ENCODE measurements around the gene SEMA6D.

SEMA6D gene

GRCh38 chr15:47689660-47690059, 27.6 kb upstream of the SEMA6D start:
- H3K9me3 ChIP-seq (ENCODE audit: control insufficient read depth, low read length) = no peaks in the 10 kb centered on the region
- H3K36me3 ChIP-seq (ENCODE audit: control insufficient read depth, insufficient read depth, low read length) = no peaks in the 10 kb centered on the region
- H3K4me1 ChIP-seq (ENCODE audit: control insufficient read depth, insufficient read depth, low read length, poor library complexity, severe bottlenecking) = no peaks in the 10 kb centered on the region
- WGBS, 2 experiments (ENCODE audit: insufficient coverage in 2 of 2) = 79 to 100% methylated on average over 1 to 3 of the region's 4 CpGs
- no peak overlapping the region for H3K4me3 ChIP-seq (ENCODE audit: extremely low read depth, insufficient read depth, low read length, poor library complexity, severe bottlenecking)
- H3K27ac ChIP-seq (ENCODE audit: low read depth, low read length, severe bottlenecking) = no peak overlapping the region

- Histone ChIP-seq H3K9me3 (ENCODE audit: control insufficient read depth, low read length) (no peaks in the 10 kb centered on the region), H3K4me1 (ENCODE audit: control insufficient read depth, insufficient read depth, low read length, poor library complexity, severe bottlenecking) (no peaks in the 10 kb centered on the region), H3K36me3 (ENCODE audit: control insufficient read depth, insufficient read depth, low read length) (no peaks in the 10 kb centered on the region), H3K4me3 (ENCODE audit: extremely low read depth, insufficient read depth, low read length, poor library complexity, severe bottlenecking) (no peak overlapping the region), H3K27ac (ENCODE audit: low read depth, low read length, severe bottlenecking) (no peak overlapping the region)
- WGBS, 2 experiments (ENCODE audit: insufficient coverage in 2 of 2) = 80% methylated on average over 1 of the region's 2 CpGs; no CpG with 5 or more reads in 1 of the 2 experiments
Observed at GRCh38 chr15:47691882-47692281, 25.4 kb upstream of the SEMA6D start.

GRCh38 chr15:47696351-47696750, 21.0 kb upstream of the SEMA6D start:
- H3K4me1 ChIP-seq (ENCODE audit: control insufficient read depth, insufficient read depth, low read length, poor library complexity, severe bottlenecking) = no peaks in the 10 kb centered on the region
- H3K4me3 ChIP-seq (ENCODE audit: extremely low read depth, insufficient read depth, low read length, poor library complexity, severe bottlenecking) = no peak overlapping the region
- H3K36me3 ChIP-seq (ENCODE audit: control insufficient read depth, insufficient read depth, low read length) = no peaks in the 10 kb centered on the region
- H3K9me3 ChIP-seq (ENCODE audit: control insufficient read depth, low read length) = no peaks in the 10 kb centered on the region
- WGBS, 2 experiments (ENCODE audit: insufficient coverage in 2 of 2) = no CpG with 5 or more reads among the region's 2 CpGs
- no peak overlapping the region for H3K27ac ChIP-seq (ENCODE audit: low read depth, low read length, severe bottlenecking)

GRCh38 chr15:47705281-47705997, 11.9 kb upstream of the SEMA6D start:
- H3K4me3 ChIP-seq (ENCODE audit: extremely low read depth, insufficient read depth, low read length, poor library complexity, severe bottlenecking) = no peak overlapping the region

GRCh38 chr15:47707391-47707790, 9.9 kb upstream of the SEMA6D start:
- WGBS, 2 experiments (ENCODE audit: insufficient coverage in 2 of 2) = 95 to 100% methylated on average over 4 of the region's 5 CpGs
- Histone ChIP-seq H3K27ac (ENCODE audit: low read depth, low read length, severe bottlenecking) (no peak overlapping the region), H3K4me3 (ENCODE audit: extremely low read depth, insufficient read depth, low read length, poor library complexity, severe bottlenecking) (no peak overlapping the region), H3K36me3 (ENCODE audit: control insufficient read depth, insufficient read depth, low read length) (no peaks in the 10 kb centered on the region), H3K9me3 (ENCODE audit: control insufficient read depth, low read length) (no peaks in the 10 kb centered on the region), H3K4me1 (ENCODE audit: control insufficient read depth, insufficient read depth, low read length, poor library complexity, severe bottlenecking) (no peaks in the 10 kb centered on the region)

More at GRCh38 chr15:47705281-47705997, 11.9 kb upstream of the SEMA6D start:
- no peaks in the 10 kb centered on the region for H3K9me3 ChIP-seq (ENCODE audit: control insufficient read depth, low read length)
- H3K27ac ChIP-seq (ENCODE audit: low read depth, low read length, severe bottlenecking) = no peak overlapping the region
- H3K4me1 ChIP-seq (ENCODE audit: control insufficient read depth, insufficient read depth, low read length, poor library complexity, severe bottlenecking) = no peaks in the 10 kb centered on the region
- WGBS, 2 experiments (ENCODE audit: insufficient coverage in 2 of 2) = 80 to 96% methylated on average over 3 to 4 of the region's 8 CpGs
- no peaks in the 10 kb centered on the region for H3K36me3 ChIP-seq (ENCODE audit: control insufficient read depth, insufficient read depth, low read length)

- 84 to 93% methylated on average over 2 of the region's 3 CpGs for WGBS, 2 experiments (ENCODE audit: insufficient coverage in 2 of 2)
- Histone ChIP-seq H3K36me3 (ENCODE audit: control insufficient read depth, insufficient read depth, low read length) (no peaks in the 10 kb centered on the region), H3K27ac (ENCODE audit: low read depth, low read length, severe bottlenecking) (no peak overlapping the region), H3K9me3 (ENCODE audit: control insufficient read depth, low read length) (no peaks in the 10 kb centered on the region), H3K4me3 (ENCODE audit: extremely low read depth, insufficient read depth, low read length, poor library complexity, severe bottlenecking) (no peak overlapping the region), H3K4me1 (ENCODE audit: control insufficient read depth, insufficient read depth, low read length, poor library complexity, severe bottlenecking) (no peaks in the 10 kb centered on the region)
Observed at GRCh38 chr15:47708161-47708980, 8.9 kb upstream of the SEMA6D start.

- Histone ChIP-seq H3K4me1 (ENCODE audit: control insufficient read depth, insufficient read depth, low read length, poor library complexity, severe bottlenecking) (peaks cover 5% of the 10 kb centered on the region), H3K4me3 (ENCODE audit: extremely low read depth, insufficient read depth, low read length, poor library complexity, severe bottlenecking) (no peak overlapping the region), H3K27ac (ENCODE audit: low read depth, low read length, severe bottlenecking) (no peak overlapping the region), H3K36me3 (ENCODE audit: control insufficient read depth, insufficient read depth, low read length) (no peaks in the 10 kb centered on the region), H3K9me3 (ENCODE audit: control insufficient read depth, low read length) (no peaks in the 10 kb centered on the region)
Observed at GRCh38 chr15:47711655-47712054, 5.7 kb upstream of the SEMA6D start.

- H3K9me3 ChIP-seq (ENCODE audit: control insufficient read depth, low read length) = no peaks in the 10 kb centered on the region
- peak overlapping the region; percentile 84 for H3K27ac ChIP-seq (ENCODE audit: low read depth, low read length, severe bottlenecking)
- whole genome bisulfite sequencing, 2 experiments (ENCODE audit: insufficient coverage in 2 of 2) = 67 to 80% methylated on average over 3 to 4 of the region's 7 CpGs
- H3K4me3 ChIP-seq (ENCODE audit: extremely low read depth, insufficient read depth, low read length, poor library complexity, severe bottlenecking) = no peak overlapping the region
- H3K36me3 ChIP-seq (ENCODE audit: control insufficient read depth, insufficient read depth, low read length) = no peaks in the 10 kb centered on the region
- peaks cover 10% of the 10 kb centered on the region for H3K4me1 ChIP-seq (ENCODE audit: control insufficient read depth, insufficient read depth, low read length, poor library complexity, severe bottlenecking)
Observed at GRCh38 chr15:47715402-47715801, 1.9 kb upstream of the SEMA6D start.

- H3K27ac ChIP-seq (ENCODE audit: low read depth, low read length, severe bottlenecking) = peak overlapping the region; percentile 84
- peaks cover 10% of the 10 kb centered on the region for H3K4me1 ChIP-seq (ENCODE audit: control insufficient read depth, insufficient read depth, low read length, poor library complexity, severe bottlenecking)
- H3K4me3 ChIP-seq (ENCODE audit: extremely low read depth, insufficient read depth, low read length, poor library complexity, severe bottlenecking) = no peak overlapping the region
- WGBS, 2 experiments (ENCODE audit: insufficient coverage in 2 of 2) = 59 to 86% methylated on average over 1 to 4 of the region's 6 CpGs
- H3K9me3 ChIP-seq (ENCODE audit: control insufficient read depth, low read length) = no peaks in the 10 kb centered on the region
- H3K36me3 ChIP-seq (ENCODE audit: control insufficient read depth, insufficient read depth, low read length) = no peaks in the 10 kb centered on the region
Observed at GRCh38 chr15:47715856-47716445, 1.4 kb upstream of the SEMA6D start.

GRCh38 chr15:47716516-47716915, 789 bp upstream of the SEMA6D start:
- no CpG with 5 or more reads among the region's 2 CpGs for WGBS, 2 experiments (ENCODE audit: insufficient coverage in 2 of 2)
- Histone ChIP-seq H3K9me3 (ENCODE audit: control insufficient read depth, low read length) (no peaks in the 10 kb centered on the region), H3K36me3 (ENCODE audit: control insufficient read depth, insufficient read depth, low read length) (no peaks in the 10 kb centered on the region), H3K27ac (ENCODE audit: low read depth, low read length, severe bottlenecking) (peak overlapping the region; percentile 84), H3K4me3 (ENCODE audit: extremely low read depth, insufficient read depth, low read length, poor library complexity, severe bottlenecking) (peak overlapping the region; percentile 69), H3K4me1 (ENCODE audit: control insufficient read depth, insufficient read depth, low read length, poor library complexity, severe bottlenecking) (peaks cover 10% of the 10 kb centered on the region)
